ENCODE measurements around the gene XRCC6. TPM values are rescaled to one million over a fixed set of nuclear protein-coding genes. Genes with fewer than 3 reads are reported as not detected.

The XRCC6 gene
- total and polyA plus RNA-seq, 2 donors (not counting 1 experiment from before 2014, with no cell fraction given) = 183 to 268 TPM

- Histone ChIP-seq H3K4me2 (ENCODE audit: extremely low read depth, insufficient read depth, low read length) (no peak overlapping the region), H3K79me2 (ENCODE audit: control insufficient read depth, insufficient read depth, low read length) (no peaks in the 10 kb centered on the region), H3K9ac (ENCODE audit: insufficient read depth, low read length) (no peak overlapping the region), H3K27ac (ENCODE audit: insufficient read depth, low read length) (no peak overlapping the region), H4K20me1 (ENCODE audit: control insufficient read depth, extremely low read depth, insufficient read depth, low read length) (no peaks in the 10 kb centered on the region), H3K9me3 (ENCODE audit: control insufficient read depth, insufficient read depth, low read depth, low read length) (no peaks in the 10 kb centered on the region), H3K4me3 (replicated peaks in 1 of 4; ENCODE audit: control extremely low read depth in 1 of 4, insufficient read depth in 1 of 4, low read depth in 3 of 4, low read length in 4 of 4) (no peak overlapping the region), H3K27me3 (ENCODE audit: control insufficient read depth, insufficient read depth, low read length) (no peaks in the 10 kb centered on the region), H3K36me3 (ENCODE audit: control insufficient read depth, insufficient read depth, low read length) (no peaks in the 10 kb centered on the region), H3K4me1 (ENCODE audit: control insufficient read depth, extremely low read depth, insufficient read depth, low read length) (peaks cover 6% of the 10 kb centered on the region), H2AFZ (ENCODE audit: low read length) (no peak overlapping the region)
- no peak for DNase-seq (ENCODE audit: low read depth in 2 of 2)
- TF ChIP-seq CTCF (conservative IDR thresholded peaks at IDR 0.05 in 1 of 2, IDR thresholded peaks at IDR 0.05 in 1 of 2; ENCODE audit: low read depth in 1 of 2, low read length in 2 of 2) (no peak), EZH2 (IDR thresholded peaks at IDR 0.05; ENCODE audit: low read length, missing control alignments) (no peak)
These were observed 74.1 kb downstream of the XRCC6 start for GRCh38 chr22:41695211-41695610.

- Histone ChIP-seq H3K4me3 (replicated peaks in 1 of 4; ENCODE audit: control extremely low read depth in 1 of 4, insufficient read depth in 1 of 4, low read depth in 3 of 4, low read length in 4 of 4) (no peak overlapping the region), H4K20me1 (ENCODE audit: control insufficient read depth, extremely low read depth, insufficient read depth, low read length) (no peaks in the 10 kb centered on the region), H3K4me2 (ENCODE audit: extremely low read depth, insufficient read depth, low read length) (no peak overlapping the region), H3K4me1 (ENCODE audit: control insufficient read depth, extremely low read depth, insufficient read depth, low read length) (peaks cover 6% of the 10 kb centered on the region), H3K79me2 (ENCODE audit: control insufficient read depth, insufficient read depth, low read length) (no peaks in the 10 kb centered on the region), H3K9ac (ENCODE audit: insufficient read depth, low read length) (no peak overlapping the region), H3K36me3 (ENCODE audit: control insufficient read depth, insufficient read depth, low read length) (no peaks in the 10 kb centered on the region), H2AFZ (ENCODE audit: low read length) (peak overlapping the region; percentile 50), H3K27me3 (ENCODE audit: control insufficient read depth, insufficient read depth, low read length) (no peaks in the 10 kb centered on the region), H3K9me3 (ENCODE audit: control insufficient read depth, insufficient read depth, low read depth, low read length) (no peaks in the 10 kb centered on the region), H3K27ac (ENCODE audit: insufficient read depth, low read length) (peak overlapping the region; percentile 16)
- no peak for DNase-seq (ENCODE audit: low read depth in 2 of 2)
- TF ChIP-seq EZH2 (IDR thresholded peaks at IDR 0.05; ENCODE audit: low read length, missing control alignments) (no peak), CTCF (conservative IDR thresholded peaks at IDR 0.05 in 1 of 2, IDR thresholded peaks at IDR 0.05 in 1 of 2; ENCODE audit: low read depth in 1 of 2, low read length in 2 of 2) (no peak)
These were observed 75.6 kb downstream of the XRCC6 start for GRCh38 chr22:41696703-41697102.

GRCh38 chr22:41697126-41697775 is 76.2 kb downstream of the XRCC6 start:
- Histone ChIP-seq H3K79me2 (ENCODE audit: control insufficient read depth, insufficient read depth, low read length) (no peaks in the 10 kb centered on the region), H3K27ac (ENCODE audit: insufficient read depth, low read length) (peak overlapping the region; percentile 16), H3K4me2 (ENCODE audit: extremely low read depth, insufficient read depth, low read length) (peak overlapping the region; percentile 69), H2AFZ (ENCODE audit: low read length) (peak overlapping the region; percentile 74), H3K4me3 (replicated peaks in 1 of 4; ENCODE audit: control extremely low read depth in 1 of 4, insufficient read depth in 1 of 4, low read depth in 3 of 4, low read length in 4 of 4) (peak overlapping the region in 1 of 4 experiments; percentile 33), H3K9ac (ENCODE audit: insufficient read depth, low read length) (no peak overlapping the region), H3K36me3 (ENCODE audit: control insufficient read depth, insufficient read depth, low read length) (no peaks in the 10 kb centered on the region), H4K20me1 (ENCODE audit: control insufficient read depth, extremely low read depth, insufficient read depth, low read length) (no peaks in the 10 kb centered on the region), H3K4me1 (ENCODE audit: control insufficient read depth, extremely low read depth, insufficient read depth, low read length) (peaks cover 6% of the 10 kb centered on the region), H3K27me3 (ENCODE audit: control insufficient read depth, insufficient read depth, low read length) (no peaks in the 10 kb centered on the region), H3K9me3 (ENCODE audit: control insufficient read depth, insufficient read depth, low read depth, low read length) (no peaks in the 10 kb centered on the region)
- TF ChIP-seq EZH2 (IDR thresholded peaks at IDR 0.05; ENCODE audit: low read length, missing control alignments) (no peak), CTCF (conservative IDR thresholded peaks at IDR 0.05 in 1 of 2, IDR thresholded peaks at IDR 0.05 in 1 of 2; ENCODE audit: low read depth in 1 of 2, low read length in 2 of 2) (peak; percentile 93 to 94)
- peak; percentile 76 to 85 for DNase-seq (ENCODE audit: low read depth in 2 of 2)
